GM18502 (cell line): Measurements from ENCODE around the gene WDR41.
A peak's percentile ranks its signal among the peaks of the same experiment; 100 is the strongest.
"Not testable (repeated sequence)": the region's sequence is repeated elsewhere in the genome, so short reads cannot be mapped to it uniquely, and the experiment has no call there.

Experiments used
- ATAC-seq: cut with Tn5 transposase; IDR thresholded peaks from one replicate; pipeline ENCODE4 v1.9.1; 2021; ENCODE audit warnings: mild to moderate bottlenecking; ENCODE audit not compliant: unreplicated experiment, poor library complexity

WDR41 gene

DNA sequence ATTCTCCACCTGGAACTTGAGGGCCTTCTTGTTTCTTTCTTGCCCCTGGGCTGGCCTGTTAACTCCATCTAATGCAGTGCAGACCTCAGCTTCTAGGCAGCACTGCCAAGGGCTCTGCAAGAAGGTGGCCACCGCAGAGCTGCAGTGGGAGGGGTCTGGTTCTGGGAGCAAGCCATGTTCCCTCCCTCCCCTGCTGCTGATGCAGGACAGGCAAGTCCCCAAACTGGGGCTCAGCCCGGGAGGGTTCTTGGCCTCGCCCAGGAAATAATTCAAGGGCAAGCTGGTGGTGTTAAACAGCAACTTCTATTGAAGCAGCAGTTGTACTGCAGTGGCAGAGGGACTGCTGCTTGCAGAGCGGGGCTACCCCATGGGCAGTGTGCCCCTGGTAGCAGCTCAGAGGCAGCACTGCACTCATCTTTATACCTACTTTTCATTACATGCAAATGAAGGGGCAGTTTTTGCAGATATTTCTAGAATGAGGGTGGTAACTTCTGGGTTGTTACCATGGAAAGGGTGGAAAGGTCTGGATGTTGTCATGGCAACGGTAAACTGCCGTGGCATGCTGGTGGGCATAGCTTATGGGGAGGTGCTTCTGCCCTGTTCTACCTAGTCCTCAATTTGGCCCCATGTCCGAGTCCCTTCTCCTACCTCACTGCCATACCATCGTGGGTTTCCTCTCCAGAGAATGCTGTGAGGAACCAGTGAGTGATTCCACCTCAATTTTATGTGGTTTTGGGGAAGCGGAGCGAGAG, 82.1 kb downstream of the WDR41 start:
- ATAC-seq = no peak

DNA sequence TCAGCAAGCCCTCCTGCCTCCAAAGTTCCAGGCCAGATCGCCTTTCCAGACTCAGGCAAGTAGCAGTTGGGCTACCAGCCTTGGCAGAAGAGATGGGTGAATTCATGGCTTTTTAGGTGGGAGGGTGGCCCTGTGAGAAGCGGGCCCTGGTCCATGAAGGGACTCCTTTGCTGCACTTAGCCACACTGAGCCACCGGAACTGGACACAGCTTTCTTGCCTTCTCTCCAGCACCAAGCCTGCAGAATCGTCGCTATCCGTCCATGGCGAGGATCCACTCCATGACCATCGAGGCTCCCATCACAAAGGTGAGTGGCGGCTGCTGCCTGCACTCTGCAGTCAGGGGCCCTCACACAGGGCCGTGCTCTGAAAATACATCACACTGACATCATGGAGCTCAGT, 85.0 kb downstream of the WDR41 start:
- ATAC-seq = no peak

DNA sequence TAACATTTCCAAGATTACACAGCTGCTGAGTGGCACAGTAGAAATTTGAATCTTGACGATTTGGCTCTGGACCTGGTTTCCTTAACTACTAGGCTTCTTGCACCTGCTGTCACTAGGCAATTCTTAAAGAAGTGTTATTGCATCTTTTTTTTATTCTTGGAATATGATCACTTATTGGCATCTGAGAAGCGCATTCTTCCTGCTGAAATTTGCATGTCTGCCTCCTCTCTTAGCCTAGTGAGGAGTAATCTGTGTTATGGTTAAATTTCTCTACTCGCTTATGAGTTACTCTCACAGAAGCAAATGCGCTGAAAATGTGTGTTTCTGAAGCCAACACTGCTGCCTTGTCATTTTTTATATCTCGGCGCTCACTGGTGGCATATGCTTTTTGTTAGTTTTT, 89.3 kb downstream of the WDR41 start:
- ATAC-seq = no peak

DNA sequence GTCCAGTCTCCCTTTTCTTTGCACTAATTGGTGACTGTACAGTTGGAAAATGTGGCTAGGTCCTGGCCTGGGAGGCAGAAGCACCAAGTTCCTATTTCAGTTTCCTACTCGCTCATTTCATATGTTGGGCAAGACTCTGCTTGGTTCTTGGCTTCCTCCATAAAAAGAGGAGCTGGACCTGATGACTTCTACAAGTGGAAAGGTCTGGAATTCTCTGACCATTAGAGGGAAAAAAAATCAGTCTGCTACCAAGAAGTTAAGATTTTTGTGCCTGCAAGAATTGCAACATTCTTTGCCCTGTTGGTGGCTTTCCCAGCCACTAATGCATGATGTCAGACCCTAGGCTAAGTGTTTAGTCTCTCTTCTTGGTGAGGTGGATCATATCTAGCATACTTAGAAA, 91.5 kb downstream of the WDR41 start:
- ATAC-seq = no peak

DNA sequence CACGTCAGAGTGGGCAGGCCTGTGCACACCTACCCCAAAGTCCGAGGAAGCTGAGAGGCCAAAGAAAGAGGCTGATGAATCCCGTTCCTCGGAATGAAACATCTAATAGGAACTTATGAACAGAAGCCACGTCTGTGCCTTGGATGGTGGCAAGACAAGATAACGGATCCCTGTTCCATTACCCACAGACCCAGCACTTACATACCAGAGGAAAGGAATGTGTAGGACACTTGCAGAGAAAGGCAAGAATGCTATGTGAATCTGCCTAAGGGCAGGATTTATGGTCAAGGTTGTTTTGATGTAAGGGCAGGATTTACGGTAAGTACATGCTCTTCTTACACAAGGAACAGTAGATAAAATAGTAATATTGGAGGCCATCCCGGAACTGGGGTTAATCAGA, 93.2 kb downstream of the WDR41 start:
- ATAC-seq = no peak

DNA sequence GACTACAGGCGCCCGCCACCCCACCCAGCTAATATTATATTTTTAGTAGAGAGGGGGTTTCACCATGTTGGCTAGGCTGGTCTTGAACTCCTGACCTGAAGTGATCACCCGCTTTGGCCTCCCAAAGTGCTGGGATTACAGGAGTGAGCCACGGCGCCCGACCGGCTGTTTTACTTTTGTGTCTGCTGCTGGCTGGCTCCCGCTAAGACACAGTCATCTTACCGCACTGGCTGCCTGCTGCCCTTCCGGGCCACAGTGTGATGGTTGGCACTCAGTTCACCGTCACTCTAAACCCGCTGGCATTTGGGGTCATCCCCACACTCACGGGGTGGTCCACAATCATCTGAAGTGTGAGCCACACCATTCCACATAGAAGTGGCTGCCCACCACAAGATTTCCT, 93.7 kb downstream of the WDR41 start:
- no peak for ATAC-seq

DNA sequence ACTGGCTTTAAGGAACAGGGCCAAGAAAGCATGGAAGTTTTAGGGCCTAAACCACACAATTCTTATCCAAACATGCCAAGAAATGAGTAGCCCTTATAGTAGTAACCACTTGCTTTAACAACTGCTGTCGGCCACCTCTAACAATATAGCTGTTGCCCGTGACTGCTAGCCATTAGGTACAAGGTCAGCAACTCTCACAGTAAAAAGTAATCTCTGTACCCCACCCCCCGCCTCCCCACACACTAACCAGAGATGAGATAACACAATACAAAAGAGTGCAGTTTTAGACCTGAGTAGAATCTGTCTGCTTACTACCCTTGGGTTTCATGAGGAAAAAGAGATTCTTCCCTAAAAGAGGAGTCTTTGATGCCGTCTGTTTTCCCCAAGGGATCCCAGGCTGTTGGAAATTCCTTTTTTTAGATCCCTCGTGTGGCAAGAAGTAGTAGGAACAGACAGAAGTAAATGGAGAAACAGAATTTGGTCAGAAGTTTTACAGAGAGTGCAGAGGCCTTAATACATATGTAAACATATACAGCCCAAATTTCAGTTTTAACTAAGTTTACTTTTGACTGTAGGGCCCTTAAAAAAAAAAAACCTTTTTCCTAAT, 94.3 kb downstream of the WDR41 start:
- no peak for ATAC-seq

DNA sequence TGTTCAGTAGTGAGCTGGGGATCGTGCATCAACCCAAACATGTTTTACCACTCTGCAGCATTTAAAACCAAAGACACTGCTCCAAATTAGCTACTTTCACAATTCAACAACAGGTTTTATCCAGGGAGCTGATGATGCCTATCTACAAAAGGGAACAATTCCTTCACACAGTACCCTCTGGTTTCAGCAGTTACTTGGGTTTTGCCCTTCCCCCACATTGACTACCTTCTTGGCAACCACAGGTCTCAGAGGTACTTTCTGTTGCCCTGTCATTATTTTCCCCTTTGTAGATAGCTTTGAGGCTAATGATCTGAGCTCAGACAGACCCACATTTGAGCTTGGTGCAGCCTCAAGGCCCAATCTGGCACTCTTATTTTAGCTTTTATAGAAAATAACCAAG, 96.1 kb downstream of the WDR41 start:
- ATAC-seq = peak; percentile 48

DNA sequence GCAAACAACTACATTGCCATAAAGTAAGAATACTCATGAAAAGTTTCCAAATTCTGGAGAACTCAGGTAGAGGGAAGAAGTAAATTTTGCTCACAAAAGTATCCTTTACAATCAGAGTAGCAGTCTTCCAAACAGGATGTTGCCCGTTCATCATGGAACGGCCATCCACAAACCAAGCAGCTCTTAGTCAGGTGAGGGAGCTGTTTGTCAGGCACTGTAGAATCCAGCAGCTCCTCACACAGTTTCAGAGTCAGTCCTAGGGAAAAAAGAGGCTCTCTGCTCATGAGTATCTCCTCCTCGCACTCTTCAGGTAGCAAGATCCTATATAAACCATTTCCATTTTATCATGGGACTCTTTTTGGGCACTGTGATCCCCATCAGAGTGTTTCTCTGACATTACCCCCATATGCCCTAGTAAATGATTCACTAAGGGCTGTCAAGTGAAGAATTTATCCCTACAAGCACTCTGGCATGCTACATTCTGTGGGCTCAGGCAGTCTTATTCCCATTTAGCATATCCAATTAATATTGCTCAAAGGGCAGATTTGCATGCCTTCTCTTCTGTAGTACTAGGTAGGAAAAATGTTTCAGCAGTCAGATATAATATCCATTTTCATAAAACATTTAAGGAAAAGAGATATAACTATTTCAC, 97.9 kb downstream of the WDR41 start:
- ATAC-seq = no peak

DNA sequence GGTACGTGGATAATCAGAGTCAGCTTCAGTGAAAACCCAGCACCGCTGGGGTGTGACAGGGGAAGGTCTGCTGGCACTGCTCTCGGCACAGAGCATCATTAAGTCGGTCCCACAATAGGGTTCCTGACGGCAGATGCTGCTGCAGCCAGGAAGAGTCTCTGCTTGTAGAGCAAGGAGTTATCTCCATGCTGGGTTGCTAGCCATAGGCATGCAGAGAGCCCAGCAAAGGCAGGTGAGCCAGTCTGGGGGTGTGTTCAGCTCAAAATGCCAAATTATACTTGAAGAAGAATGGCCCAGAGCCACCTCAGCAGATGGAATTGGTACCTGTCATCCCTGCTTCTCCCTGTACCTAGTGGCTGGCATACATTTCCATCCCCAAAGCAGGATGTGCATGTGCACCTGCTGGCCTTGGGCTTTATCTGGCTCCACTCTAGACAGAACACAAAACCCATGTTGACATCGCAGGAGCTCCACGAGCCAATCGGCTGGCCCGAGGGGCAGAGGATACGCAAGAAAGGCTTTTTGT, 100.8 kb downstream of the WDR41 start:
- no peak for ATAC-seq

DNA sequence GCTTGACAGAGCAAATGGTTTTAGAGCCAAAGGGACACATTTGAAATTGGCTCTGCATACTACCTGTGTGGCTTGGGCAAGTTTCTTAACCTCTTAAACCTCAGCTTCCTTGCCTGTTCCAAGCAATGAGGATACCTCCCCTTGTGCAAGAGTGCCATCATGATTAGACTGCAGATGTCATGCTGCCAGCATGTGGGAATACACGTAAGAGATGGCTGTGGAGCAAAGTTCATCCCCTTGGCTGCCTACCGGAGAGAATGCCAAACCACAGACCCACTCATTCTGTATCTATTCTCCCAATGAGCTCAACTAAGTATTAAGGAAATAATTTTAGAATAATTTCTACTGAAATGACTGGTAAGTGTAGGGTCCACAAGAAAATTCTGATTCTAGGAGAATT, 101.3 kb downstream of the WDR41 start:
- ATAC-seq = no peak

DNA sequence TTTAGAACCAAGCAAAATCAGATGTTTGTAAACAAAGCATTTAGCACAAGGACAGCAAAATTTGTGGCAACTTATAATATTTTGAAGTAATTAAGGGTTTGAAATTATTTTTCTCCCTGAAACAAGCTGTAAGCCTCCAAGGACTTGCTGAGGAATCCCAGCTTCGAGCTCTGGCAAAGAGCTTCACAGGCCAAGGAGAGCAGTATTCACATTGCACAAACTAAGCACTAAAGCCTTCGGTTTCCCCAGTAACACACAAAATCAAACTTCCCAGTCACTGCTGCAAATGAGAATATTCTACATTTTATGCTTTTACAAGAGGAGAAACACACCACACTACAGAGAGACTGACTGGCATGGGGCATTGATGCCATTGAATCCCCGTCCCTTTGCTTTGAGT, 101.9 kb downstream of the WDR41 start:
- ATAC-seq = no peak

DNA sequence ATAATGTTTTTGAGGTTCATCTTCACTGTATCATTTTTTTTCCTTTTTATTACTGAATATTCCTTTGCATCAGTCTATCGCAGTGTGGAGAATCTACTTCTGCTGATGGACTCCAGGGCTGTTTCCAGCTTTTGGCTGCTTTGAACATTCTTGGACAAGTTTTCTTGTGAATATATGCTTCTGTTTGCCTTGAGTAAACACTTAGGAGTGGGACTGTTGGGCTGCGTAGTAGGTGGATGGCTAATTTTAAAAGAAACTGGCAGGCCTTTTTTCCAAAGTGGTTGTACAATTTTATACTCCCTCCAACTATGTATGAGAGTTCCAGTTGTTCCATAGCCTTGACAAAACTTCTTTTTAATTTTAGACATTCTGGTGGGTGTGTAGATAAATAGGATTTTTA, 102.4 kb downstream of the WDR41 start:
- no peak for ATAC-seq

DNA sequence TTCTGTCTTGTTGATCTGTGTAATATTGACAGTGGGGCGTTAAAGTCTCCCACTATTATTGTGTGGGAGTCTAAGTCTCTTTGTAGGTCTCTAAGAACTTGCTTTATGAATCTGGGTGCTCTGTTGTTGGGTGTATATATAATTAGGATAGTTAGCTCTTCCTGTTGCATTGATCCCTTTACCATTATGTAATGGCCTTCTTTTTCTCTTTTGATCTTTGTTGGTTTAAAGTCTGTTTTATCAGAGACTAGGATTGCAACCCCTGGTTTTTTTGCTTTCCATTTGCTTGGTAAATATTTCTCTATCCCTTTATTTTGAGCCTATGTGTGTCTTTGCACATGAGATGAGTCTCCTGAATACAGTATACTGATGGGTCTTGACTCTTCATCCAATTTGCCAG, 105.8 kb downstream of the WDR41 start:
- ATAC-seq = not testable (repeated sequence)

DNA sequence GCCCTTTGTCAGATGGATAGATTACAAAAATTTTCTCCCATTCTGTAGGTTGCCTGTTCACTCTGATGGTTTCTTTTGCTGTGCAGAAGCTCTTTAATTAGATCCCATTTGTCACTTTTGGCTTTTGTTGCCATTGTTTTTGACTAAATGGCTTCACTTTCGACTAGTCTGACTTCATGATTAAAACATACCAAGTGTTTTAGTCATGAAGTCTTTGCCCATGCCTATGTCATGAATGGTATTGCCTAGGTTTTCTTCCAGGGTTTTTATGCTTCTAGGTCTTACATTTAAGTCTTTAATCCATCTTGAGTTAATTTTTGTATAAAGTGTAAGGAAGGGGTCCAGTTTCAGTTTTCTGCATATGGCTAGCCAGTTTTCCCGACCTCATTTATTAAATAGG, 108.8 kb downstream of the WDR41 start:
- not testable (repeated sequence) for ATAC-seq
